GM12872 (cell line): Measurements from ENCODE around the gene NTM.

Experiments
- TF ChIP-seq, protein P1 (sequence below): IDR thresholded peaks from 3 replicates; pipeline ENCODE4 v1.5.1; 2011; ENCODE audit warnings: low read depth, mild to moderate bottlenecking, low read length, moderate library complexity; ENCODE audit not compliant: insufficient read depth

NTM gene

DNA sequence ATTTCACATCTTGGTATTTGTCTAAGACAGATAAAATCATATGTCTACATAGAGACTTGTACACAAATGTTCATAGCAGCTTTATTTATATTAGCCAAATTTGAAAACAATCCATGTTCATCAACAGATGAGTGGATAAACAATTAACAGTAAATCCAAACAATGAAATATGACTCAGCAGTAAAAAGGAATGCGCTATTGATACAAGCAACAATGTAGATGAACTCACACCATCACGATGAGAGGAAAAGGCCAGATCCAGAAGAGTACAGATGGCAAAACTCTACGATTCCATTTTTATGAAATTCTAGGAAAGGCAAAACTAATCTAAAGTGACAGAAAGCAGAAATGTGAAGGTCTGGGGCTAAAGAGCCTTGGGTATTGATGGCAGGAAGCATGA lies 384.3 kb downstream of the NTM start:
- TF ChIP-seq, protein P1, sequence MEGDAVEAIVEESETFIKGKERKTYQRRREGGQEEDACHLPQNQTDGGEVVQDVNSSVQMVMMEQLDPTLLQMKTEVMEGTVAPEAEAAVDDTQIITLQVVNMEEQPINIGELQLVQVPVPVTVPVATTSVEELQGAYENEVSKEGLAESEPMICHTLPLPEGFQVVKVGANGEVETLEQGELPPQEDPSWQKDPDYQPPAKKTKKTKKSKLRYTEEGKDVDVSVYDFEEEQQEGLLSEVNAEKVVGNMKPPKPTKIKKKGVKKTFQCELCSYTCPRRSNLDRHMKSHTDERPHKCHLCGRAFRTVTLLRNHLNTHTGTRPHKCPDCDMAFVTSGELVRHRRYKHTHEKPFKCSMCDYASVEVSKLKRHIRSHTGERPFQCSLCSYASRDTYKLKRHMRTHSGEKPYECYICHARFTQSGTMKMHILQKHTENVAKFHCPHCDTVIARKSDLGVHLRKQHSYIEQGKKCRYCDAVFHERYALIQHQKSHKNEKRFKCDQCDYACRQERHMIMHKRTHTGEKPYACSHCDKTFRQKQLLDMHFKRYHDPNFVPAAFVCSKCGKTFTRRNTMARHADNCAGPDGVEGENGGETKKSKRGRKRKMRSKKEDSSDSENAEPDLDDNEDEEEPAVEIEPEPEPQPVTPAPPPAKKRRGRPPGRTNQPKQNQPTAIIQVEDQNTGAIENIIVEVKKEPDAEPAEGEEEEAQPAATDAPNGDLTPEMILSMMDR: no peak

GRCh38 chr11:131756479-131757110 lies 386.2 kb downstream of the NTM start:
- TF ChIP-seq, protein P1: no peak

DNA sequence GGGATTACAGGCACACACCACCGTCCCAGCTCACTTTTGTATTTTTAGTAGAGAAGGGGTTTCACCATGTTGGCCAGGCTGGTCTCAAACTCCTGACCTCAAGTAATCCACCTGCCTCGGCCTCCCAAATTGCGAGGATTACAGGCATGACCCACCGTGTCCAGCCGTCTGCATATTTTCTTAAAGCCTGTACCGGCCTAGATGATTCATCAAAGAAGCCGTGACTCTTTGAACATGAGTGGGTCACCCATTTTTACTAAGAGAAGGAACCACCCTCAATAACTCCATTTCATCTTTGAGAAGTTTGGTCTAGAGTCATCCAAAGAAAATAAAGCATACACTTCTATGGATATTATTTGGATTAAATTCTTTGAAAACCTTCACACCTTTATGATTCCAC lies 388.3 kb downstream of the NTM start:
- TF ChIP-seq, protein P1: no peak

DNA sequence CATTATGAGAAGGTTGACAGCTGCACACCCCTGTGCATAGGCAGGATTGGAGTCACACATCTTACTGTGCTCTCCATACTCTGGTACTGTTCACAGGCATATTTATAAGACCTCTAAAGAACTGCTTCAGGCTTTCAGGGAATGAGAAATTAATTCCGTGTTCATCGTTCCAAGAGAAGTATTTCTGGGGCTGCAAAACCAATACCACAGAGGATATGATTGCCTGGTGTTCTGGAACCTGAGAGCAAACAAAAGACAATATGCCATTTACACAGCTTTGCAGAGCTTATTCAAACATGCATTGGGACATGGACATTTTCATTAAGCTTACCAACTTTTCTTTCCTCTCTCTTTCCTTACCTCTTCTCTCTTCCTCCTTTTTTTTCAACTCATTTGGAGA lies 388.7 kb downstream of the NTM start:
- TF ChIP-seq, protein P1: no peak

- TF ChIP-seq, protein P1: no peak
Measured at GRCh38 chr11:131760091-131761061, 390.0 kb downstream of the NTM start.

- TF ChIP-seq, protein P1: no peak
Measured at GRCh38 chr11:131762346-131763110, 392.1 kb downstream of the NTM start.

- TF ChIP-seq, protein P1: no peak
Measured at GRCh38 chr11:131763193-131763890, 392.9 kb downstream of the NTM start.
